Urinary bladder (tissue), 4 donors: Measurements from ENCODE around the gene NPPA. TPM values are rescaled to one million over a fixed set of nuclear protein-coding genes. Genes with fewer than 3 reads are reported as not detected.

Source experiments
- DNase-seq: peaks from one replicate; pipeline ENCODE4 v3.0.0-alpha.2; 2015; ENCODE audit errors: extremely low spot score
- H3K27ac ChIP-seq: one replicate; pipeline ENCODE4 v1.5.1; 2013; ENCODE audit warnings: low read depth, mild to moderate bottlenecking, moderate library complexity
- H3K36me3 ChIP-seq: one replicate; pipeline ENCODE4 v1.6.1; 2013; ENCODE audit warnings: mild to moderate bottlenecking, moderate library complexity; ENCODE audit not compliant: insufficient read depth
- H3K4me1 ChIP-seq: one replicate; pipeline ENCODE4 v1.6.1; 2013; ENCODE audit warnings: mild to moderate bottlenecking, moderate library complexity; ENCODE audit not compliant: insufficient read depth
- H3K4me3 ChIP-seq: one replicate; pipeline ENCODE4 v1.5.1; 2013; ENCODE audit warnings: low read depth, low read length
- WGBS: extraction: QIAGEN DNeasy Blood & Tissue Kit; methylation state at CpG from one replicate; pipeline ENCODE4 v1.1.7; 2013; 5-methylcytosine and 5-hydroxymethylcytosine counted together
- polyA plus RNA-seq: library from polyadenylated mRNA; stranded (reverse); fragments of 200-250 nt; gene quantifications from one replicate; pipeline ENCODE4 v1.2.3, GENCODE V29; 2013
- total RNA-seq: library from RNA; depleted of rRNA; stranded (reverse); fragments of >200 nt; gene quantifications from one replicate; pipeline ENCODE4 v1.2.3, GENCODE V29; 2014
- donor health status: healthy with polysubstance abuse.
- donor health status: healthy.

The NPPA gene
- total and polyA plus RNA-seq, 2 donors, result 1.0 TPM; not detected in 1

DNA sequence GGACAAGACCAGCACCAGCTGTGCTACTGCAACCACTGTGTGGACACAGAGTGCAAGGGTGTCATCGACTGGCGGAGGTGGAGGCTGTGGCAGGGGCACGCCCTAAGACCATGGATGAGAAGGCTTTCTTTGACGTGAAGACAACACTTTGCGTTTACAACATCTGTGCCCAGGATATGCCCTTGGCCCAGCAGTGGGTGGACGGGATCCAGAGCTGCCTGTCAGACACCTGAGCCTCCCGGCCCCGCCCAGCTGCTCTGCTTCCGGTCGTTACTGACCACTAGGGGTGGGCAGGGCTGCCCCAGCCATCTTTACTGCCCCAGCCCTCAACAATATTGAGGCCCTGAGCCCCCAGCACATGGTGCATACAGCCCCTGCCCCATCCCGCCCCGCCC is 32.6 kb upstream of the NPPA start:
- 60% methylated on average over 12 of the region's 12 CpGs for WGBS
- no peak overlapping the region for H3K27ac ChIP-seq
- no peak for DNase-seq
- no peaks in the 10 kb centered on the region for H3K4me1 ChIP-seq
- no peaks in the 10 kb centered on the region for H3K36me3 ChIP-seq
- H3K4me3 ChIP-seq, result no peak overlapping the region

DNA sequence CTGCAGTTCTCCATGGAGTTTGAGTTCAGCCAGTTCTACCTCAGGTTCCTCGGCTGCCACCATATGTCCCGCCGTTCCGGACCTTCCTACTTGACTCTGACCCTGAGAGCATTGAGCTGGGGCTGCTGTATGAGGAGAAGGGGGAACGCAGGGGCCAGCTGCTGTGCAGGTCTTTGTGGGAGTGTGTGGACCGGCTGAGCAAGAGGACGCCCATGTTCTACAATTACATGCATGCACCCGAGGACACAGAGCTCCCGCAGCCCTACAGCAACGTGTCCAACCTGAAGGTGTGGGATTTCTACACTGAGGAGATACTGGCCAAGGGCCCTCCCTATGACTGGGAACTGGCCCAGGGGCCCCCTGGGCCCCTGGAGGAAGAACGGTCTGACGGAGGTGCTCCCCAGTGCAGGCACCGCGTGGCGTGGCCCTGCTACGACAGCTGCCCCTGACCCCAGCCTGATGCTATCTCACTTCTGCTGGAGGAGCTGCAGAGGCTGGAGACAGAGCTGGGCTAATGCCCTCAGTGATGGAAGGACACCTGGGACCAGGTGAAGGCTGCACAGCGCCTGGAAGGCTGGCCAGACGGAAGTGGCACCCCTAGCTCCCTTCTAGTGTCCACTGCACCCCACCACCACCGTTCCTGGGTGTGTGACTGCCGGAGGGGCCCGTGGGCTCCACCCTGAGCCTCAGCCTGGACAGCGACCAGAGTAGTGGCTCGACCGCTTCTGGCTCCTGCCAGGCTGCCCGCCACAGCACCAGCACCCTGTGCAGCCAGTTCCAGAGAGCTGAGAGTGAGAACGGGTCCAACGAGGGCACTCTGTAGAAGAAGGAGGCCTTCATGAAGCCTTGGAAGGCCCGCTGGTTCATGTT is 32.0 kb upstream of the NPPA start:
- H3K36me3 ChIP-seq, result no peaks in the 10 kb centered on the region
- no peak overlapping the region for H3K4me3 ChIP-seq
- DNase-seq, result no peak
- no peak overlapping the region for H3K27ac ChIP-seq
- WGBS, result 78% methylated on average over 28 of the region's 28 CpGs
- no peaks in the 10 kb centered on the region for H3K4me1 ChIP-seq

DNA sequence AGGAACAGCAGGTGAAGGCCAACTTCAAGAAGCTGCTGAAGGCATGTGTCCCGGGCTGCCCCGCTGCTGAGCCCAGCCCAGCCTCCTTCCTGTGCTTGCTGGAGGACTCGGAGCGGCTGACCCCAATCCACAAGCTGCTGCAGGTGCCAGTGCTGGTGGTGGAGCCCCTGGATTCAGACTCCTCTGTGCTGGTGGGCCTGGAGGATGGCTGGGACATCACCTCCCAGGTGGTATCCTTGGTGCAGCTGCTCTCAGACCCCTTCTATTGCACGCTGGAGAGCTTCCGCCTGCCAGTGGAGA is 31.3 kb upstream of the NPPA start:
- Histone ChIP-seq H3K4me3 (no peak overlapping the region), H3K27ac (no peak overlapping the region), H3K4me1 (no peaks in the 10 kb centered on the region), H3K36me3 (no peaks in the 10 kb centered on the region)
- no peak for DNase-seq
- 94% methylated on average over 6 of the region's 6 CpGs for WGBS

DNA sequence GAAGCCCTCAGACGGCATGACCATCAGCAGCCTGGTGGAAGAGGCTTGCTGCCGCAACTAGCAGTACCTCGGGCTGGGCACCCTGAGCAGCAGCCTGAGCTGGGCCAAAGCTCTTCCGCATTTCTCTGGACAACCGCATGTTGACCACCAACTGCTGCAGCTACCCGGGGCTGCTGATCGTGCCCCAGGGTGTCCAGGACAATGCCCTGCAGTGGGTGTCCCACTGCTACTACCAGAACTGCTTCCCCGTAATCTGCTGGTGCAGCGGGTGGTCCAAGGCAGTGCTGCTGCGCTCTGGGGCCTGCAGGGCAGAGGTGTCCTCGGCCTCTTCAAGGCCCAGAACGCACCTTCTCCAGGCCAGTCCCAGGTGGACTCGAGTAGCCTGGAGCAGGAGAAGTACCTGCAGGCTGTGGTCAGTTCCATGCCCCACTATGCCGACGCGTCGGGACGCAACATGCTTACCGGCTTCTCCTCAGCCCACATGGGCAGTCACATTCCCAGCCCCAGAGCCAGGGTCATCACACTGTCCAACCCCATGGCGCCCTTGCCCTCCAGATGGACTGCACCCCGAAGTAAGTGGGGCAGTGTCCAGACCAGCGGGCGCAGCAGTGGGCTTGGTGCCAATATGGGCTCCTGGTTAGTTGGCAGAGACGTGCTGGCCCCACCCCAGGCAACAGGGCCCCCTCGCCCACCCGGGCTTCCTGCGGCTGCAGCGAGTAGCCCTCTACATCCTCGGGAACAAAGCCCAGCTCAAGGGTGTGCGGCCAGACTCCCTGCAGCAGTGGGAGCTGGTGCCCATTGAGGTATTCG is 30.7 kb upstream of the NPPA start:
- H3K27ac ChIP-seq, result no peak overlapping the region
- no peaks in the 10 kb centered on the region for H3K4me1 ChIP-seq
- no peaks in the 10 kb centered on the region for H3K36me3 ChIP-seq
- 91% methylated on average over 31 of the region's 31 CpGs for WGBS
- H3K4me3 ChIP-seq, result no peak overlapping the region
- DNase-seq, result no peak

DNA sequence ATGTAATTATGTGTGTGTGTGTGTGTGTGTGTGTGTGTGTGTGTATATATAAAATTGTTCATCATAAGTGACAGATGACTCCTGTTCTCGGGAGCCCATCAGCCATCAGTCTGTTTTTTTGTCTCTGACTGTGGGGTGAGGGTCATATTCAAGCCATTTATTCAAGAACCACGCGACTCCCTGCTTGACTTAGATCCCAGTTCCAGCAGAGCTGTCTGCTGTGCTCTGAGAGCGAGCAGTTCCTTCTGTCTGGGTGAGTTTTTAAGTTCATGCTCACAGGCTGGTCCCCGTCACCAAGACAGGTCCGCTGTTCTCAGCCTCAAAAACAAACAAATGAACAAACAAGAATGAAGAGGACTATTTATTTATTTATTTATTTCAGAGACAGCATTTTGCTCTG is 29.5 kb upstream of the NPPA start:
- no peak overlapping the region for H3K4me3 ChIP-seq
- no peak for DNase-seq
- 41% methylated on average over 6 of the region's 6 CpGs for whole genome bisulfite sequencing
- no peaks in the 10 kb centered on the region for H3K36me3 ChIP-seq
- no peak overlapping the region for H3K27ac ChIP-seq
- no peaks in the 10 kb centered on the region for H3K4me1 ChIP-seq

DNA sequence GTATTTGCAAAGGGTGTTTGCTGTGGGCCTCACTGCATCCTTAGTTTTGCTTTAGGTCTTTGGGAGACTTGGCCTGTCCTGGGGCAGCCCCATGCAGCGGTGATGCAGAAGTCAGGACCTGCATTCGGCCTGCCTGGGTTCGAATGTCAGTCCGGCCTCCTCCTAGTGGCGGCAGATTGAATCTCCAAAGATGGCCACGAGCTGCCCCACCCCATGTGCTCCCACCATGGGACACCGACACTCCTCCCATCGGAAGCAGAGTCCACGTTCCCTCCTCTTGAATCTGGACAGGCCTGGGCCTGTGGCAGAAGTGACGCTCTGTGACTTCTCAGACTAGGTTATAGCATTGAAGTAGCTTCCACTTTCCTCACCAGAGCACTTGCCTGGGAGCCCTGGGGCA is 27.5 kb upstream of the NPPA start:
- no peaks in the 10 kb centered on the region for H3K4me1 ChIP-seq
- no peak overlapping the region for H3K27ac ChIP-seq
- no peak overlapping the region for H3K4me3 ChIP-seq
- no peaks in the 10 kb centered on the region for H3K36me3 ChIP-seq
- WGBS, result 82% methylated on average over 10 of the region's 10 CpGs
- DNase-seq, result no peak

DNA sequence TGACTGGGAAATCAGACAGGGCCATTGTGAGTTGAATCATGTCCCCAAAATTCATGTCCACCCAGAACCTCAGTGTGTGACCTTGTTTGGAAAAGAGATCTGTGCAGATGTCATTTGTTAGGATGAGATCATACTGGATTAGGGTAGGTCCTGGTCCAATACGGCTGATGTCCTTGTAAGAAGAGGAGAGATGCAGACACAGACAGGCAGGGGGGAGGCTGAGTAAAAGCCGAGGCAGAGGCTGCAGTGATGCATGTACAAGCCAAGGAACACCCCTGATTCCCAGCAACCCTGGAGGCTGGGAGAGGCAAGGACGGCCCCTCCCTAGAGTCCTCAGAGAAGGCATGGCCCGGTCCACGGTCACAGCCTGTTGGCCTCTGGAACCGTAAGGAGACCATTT is 27.0 kb upstream of the NPPA start:
- WGBS, result 61% methylated on average over 6 of the region's 6 CpGs
- H3K36me3 ChIP-seq, result no peaks in the 10 kb centered on the region
- H3K4me3 ChIP-seq, result no peak overlapping the region
- no peak overlapping the region for H3K27ac ChIP-seq
- no peak for DNase-seq
- no peaks in the 10 kb centered on the region for H3K4me1 ChIP-seq

DNA sequence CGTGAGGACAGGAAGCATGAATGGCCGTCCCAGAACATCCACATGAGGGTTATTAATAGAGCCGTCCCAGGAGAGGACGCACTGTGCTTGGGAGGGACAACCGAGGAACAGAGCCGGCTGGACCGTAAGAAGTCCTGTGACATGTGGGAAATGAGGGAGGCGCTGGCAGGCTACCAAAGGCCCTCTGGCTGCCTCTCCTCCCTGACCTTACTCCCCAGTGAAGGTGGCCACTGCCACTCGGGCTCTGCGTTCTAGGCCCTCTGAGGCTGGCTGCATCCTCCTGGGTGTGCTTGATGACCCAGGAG is 26.6 kb upstream of the NPPA start:
- H3K36me3 ChIP-seq, result no peaks in the 10 kb centered on the region
- no peak for DNase-seq
- WGBS, result 57% methylated on average over 10 of the region's 10 CpGs
- H3K4me1 ChIP-seq, result no peaks in the 10 kb centered on the region
- no peak overlapping the region for H3K4me3 ChIP-seq
- no peak overlapping the region for H3K27ac ChIP-seq

DNA sequence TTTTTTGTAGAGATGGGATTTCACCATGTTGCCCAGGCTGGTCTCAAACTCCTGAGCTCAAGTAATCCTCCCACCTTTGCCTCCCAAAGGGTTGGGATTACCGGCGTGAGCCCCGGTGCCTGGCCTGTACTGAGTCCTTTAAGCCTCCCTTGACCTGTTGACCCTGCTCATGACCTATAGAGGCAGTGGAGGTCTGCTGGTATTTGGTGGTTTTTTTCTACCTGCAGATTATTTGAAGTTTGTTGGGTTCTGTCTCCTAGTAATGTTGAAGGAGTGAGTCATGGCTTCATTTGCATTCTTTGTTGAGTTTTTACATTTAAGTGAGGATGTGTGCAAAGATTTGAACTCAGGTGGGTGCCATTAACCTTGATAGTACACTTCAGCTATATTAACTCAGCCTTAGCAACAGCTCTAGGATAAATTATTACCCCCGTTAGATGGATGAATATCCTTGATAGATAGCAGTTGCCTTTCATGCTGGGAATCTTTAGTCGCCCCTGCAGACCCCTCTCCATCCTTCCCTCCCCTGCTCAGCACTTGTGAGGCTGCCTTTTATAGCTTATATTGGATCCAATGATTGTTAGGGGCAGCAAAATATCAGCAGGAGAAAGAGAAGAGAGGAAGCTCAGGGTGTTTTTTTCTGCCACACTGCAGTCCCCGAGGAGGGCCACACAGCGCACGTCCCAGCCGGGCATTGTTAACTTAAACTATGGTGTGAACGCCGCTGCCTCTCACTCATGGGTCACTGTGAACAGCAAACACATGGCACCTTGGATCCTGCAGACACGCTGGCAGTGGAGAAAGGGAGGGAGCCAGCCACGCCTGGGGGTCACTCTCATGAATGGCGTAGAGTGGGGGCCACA is 26.0 kb upstream of the NPPA start:
- no peaks in the 10 kb centered on the region for H3K4me1 ChIP-seq
- WGBS, result 61% methylated on average over 14 of the region's 14 CpGs
- H3K36me3 ChIP-seq, result no peaks in the 10 kb centered on the region
- H3K27ac ChIP-seq, result no peak overlapping the region
- H3K4me3 ChIP-seq, result no peak overlapping the region
- DNase-seq, result no peak

DNA sequence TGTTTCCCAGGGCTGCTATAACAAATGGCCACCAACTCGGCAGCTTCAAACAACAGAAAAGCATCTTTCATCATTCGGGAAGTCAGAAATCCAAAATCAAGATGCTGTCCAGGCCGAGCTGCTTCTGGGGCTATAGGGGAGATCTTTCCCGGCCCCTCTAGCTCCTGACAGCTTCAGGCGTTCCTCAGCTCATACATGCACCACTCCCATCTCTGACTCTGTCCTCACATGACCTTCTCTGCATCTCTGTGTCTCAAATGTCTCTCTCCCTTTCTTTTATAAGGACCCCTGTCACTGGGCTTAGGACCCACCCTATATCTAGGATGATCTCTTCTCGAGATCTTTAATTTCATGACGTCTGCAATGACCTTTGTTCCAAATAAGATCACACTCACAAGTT is 25.0 kb upstream of the NPPA start:
- WGBS, result 55% methylated on average over 7 of the region's 7 CpGs
- Histone ChIP-seq H3K4me3 (no peak overlapping the region), H3K27ac (no peak overlapping the region), H3K4me1 (no peaks in the 10 kb centered on the region), H3K36me3 (no peaks in the 10 kb centered on the region)
- no peak for DNase-seq

DNA sequence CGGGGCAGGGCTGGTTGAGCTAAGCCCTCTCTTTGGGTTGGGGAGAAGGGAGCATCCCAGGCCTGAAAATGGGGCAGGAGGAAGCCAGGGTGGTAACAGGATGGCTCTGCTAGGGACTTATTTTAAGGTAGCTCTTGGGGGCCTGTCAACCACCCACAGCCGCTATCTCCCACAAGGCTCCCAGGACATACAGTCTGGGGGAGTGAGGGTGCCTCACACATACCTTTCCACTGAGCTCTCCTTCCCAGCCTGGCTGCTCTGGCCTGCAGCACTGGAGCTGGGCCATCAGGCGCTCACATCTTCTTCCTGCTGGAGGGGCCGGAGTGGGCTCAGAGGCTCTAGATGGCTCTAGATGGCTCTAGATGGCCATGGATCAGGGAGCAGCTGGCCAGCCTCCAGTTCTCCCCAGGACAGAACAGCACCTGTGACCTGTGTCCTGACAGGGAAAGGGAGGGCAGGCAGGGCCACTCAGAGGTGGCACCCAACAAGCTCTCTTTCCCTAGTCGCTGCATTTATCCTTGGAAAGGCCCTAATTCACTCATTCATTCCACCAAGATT is 22.1 kb upstream of the NPPA start:
- DNase-seq, result no peak
- Histone ChIP-seq H3K36me3 (no peaks in the 10 kb centered on the region), H3K4me1 (no peaks in the 10 kb centered on the region), H3K27ac (no peak overlapping the region), H3K4me3 (no peak overlapping the region)
- WGBS, result 82% methylated on average over 5 of the region's 5 CpGs

DNA sequence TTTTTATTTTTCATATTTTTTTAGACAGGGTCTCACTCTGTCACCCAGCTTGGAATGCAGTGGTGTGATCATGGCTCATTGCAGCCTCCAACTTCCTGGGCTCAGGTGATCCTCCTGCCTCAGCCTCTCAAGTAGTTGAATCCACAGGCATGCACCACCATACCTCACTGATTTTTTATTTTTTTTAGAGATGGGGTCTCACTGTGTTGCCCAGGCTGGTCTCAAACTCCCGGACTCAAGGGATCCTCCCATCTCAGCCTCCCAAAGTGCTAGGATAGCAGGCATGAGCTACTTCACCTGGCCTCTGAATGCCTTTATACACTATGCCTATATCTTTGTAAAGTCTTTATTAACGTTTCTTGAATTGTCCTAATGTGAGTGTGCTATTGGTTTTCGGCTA is 21.5 kb upstream of the NPPA start:
- WGBS, result 90% methylated on average over 3 of the region's 3 CpGs
- DNase-seq, result no peak
- no peaks in the 10 kb centered on the region for H3K36me3 ChIP-seq
- H3K4me3 ChIP-seq, result no peak overlapping the region
- H3K27ac ChIP-seq, result no peak overlapping the region
- no peaks in the 10 kb centered on the region for H3K4me1 ChIP-seq

DNA sequence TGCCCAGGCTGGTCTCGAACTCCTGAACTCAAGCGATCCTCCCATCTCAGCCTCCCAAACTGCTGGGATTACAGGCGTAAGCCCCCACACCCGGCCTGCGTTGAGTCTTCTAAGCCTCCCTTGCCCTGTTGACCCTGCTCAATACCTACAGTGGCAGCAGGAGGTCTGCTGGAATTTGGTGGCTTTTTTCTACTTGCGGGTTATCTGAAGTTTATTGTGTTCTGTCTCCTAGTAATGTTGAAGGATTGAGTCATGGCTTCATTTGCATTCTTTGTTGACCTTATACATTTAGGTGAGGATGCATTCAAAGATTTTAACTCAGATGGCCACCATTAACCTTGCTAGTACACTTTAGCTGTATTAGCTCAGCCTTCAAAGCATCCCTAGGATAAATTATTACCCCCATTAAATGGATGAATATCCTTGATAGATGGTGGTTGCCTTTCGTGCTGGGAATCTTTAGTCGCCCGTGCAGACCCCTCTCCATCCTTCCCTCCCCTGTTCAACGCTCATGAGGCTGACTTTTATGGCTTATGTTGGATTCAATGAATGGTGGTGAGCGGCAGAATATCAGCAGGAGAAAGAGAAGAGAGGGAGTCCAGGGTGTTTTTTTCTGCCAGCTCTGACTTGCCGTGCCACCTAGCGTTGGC is 20.9 kb upstream of the NPPA start:
- 64% methylated on average over 13 of the region's 13 CpGs for WGBS
- no peak overlapping the region for H3K27ac ChIP-seq
- no peak overlapping the region for H3K4me3 ChIP-seq
- no peak for DNase-seq
- H3K36me3 ChIP-seq, result no peaks in the 10 kb centered on the region
- no peaks in the 10 kb centered on the region for H3K4me1 ChIP-seq
